ENCODE results near the gene DCAF17.

- TF ChIP-seq CTCF (IDR thresholded peaks at IDR 0.05) (no peak), EZH2 (IDR thresholded peaks at IDR 0.05; ENCODE audit: borderline replicate concordance, insufficient read depth, low read depth, low read length, poor library complexity, severe bottlenecking) (no peak)
Observed at GRCh38 chr2:171411791-171412483, 22.1 kb upstream of the DCAF17 start.
